H1 (cell line): ENCODE results near the gene NAP1L1. TPM values are rescaled to one million over a fixed set of nuclear protein-coding genes. Genes with fewer than 3 reads are reported as not detected.

Experiments
- CTCF ChIA-PET: fragments of 300-600 bp; sonication (Branson Sonifier 250); formaldehyde crosslinking; loops from one replicate; lab custom pipeline; 2021; ENCODE audit not compliant: partially characterized antibody; lab: Charles Lee
- POLR2A ChIA-PET: fragments of 300-600 bp; sonication (Branson Sonifier 250); formaldehyde crosslinking; loops from one replicate; lab custom pipeline; 2021; ENCODE audit warnings: inconsistent platforms; ENCODE audit not compliant: partially characterized antibody; lab: Charles Lee
- DNase-seq, 2 experiments: peaks; one replicate each; pipeline versions ENCODE4 v3.0.0 to v3.0.0-alpha.2; 2010 to 2022; ENCODE audit warnings: low spot score in 2 of 2, low read depth in 1 of 2, mixed read lengths in 1 of 2
- FAIRE-seq: peaks from 2 replicates; lab custom pipeline; 2011; peaks lifted over from hg19 to GRCh38; lab: Jason Lieb, UNC
- H2AFZ ChIP-seq: 2 replicates; pipeline ENCODE4 v1.8.1; 2012; ENCODE audit warnings: low read length, inconsistent platforms
- H2AK5ac ChIP-seq: 2 replicates; pipeline ENCODE4 v1.6.1; 2013; ENCODE audit warnings: low read depth, low read length
- H2BK120ac ChIP-seq: replicated peaks from 2 replicates; pipeline ENCODE3; 2013; ENCODE audit warnings: low read depth, low read length, inconsistent platforms
- H2BK12ac ChIP-seq: 2 replicates; pipeline ENCODE4 v1.6.1; 2013; ENCODE audit warnings: low read depth, low read length
- H2BK15ac ChIP-seq: 2 replicates; pipeline ENCODE4 v1.6.1; 2013; ENCODE audit warnings: low read length
- H2BK20ac ChIP-seq: 2 replicates; pipeline ENCODE4 v1.6.1; 2013; ENCODE audit warnings: low read length
- H2BK5ac ChIP-seq: 2 replicates; pipeline ENCODE4 v1.6.1; 2013; ENCODE audit warnings: low read depth, low read length
- H3K14ac ChIP-seq: 2 replicates; pipeline ENCODE4 v1.6.1; 2013; ENCODE audit warnings: inconsistent platforms; ENCODE audit not compliant: insufficient read length
- H3K18ac ChIP-seq: 2 replicates; pipeline ENCODE4 v1.6.1; 2013; ENCODE audit warnings: low read length; ENCODE audit errors: extremely low read depth
- H3K23ac ChIP-seq: 2 replicates; pipeline ENCODE4 v1.6.1; 2013; ENCODE audit warnings: inconsistent platforms; ENCODE audit not compliant: insufficient read length
- H3K23me2 ChIP-seq: 2 replicates; pipeline ENCODE4 v1.6.1; 2013; ENCODE audit warnings: low read depth, low read length
- H3K27ac ChIP-seq: 2 replicates; pipeline ENCODE4 v1.6.1; 2011; ENCODE audit warnings: low read depth, low read length, inconsistent platforms
- H3K27me3 ChIP-seq, 4 experiments: replicated peaks in 1 of 4; 1 replicate in 1 of 4; 2 replicates in 3 of 4; pipeline versions ENCODE4 v1.6.1 to v1.8.1; 2011 to 2013; ENCODE audit warnings: low read length in 3 of 4, mild to moderate bottlenecking in 3 of 4, inconsistent platforms in 2 of 4, mixed read lengths in 2 of 4, moderate library complexity in 1 of 4; ENCODE audit not compliant: control insufficient read depth in 3 of 4, insufficient read depth in 3 of 4; ENCODE audit errors: extremely low read depth in 1 of 4
- H3K36me3 ChIP-seq, 4 experiments: 2 replicates each; pipeline versions ENCODE4 v1.6.1 to v1.8.1; 2011 to 2013; ENCODE audit warnings: mild to moderate bottlenecking in 4 of 4, low read length in 3 of 4, moderate library complexity in 2 of 4, control low read depth in 1 of 4, inconsistent platforms in 1 of 4; ENCODE audit not compliant: insufficient read depth in 4 of 4, control insufficient read depth in 2 of 4
- H3K4ac ChIP-seq: replicated peaks from 2 replicates; pipeline ENCODE3; 2013; ENCODE audit warnings: low read length, low read depth, mixed read lengths, inconsistent platforms; ENCODE audit not compliant: insufficient read length
- H3K4me1 ChIP-seq, 4 experiments: replicated peaks in 1 of 4; 1 replicate in 1 of 4; 2 replicates in 3 of 4; pipeline versions ENCODE4 v1.6.1 to v1.8.1; 2011 to 2013; ENCODE audit warnings: low read length in 3 of 4, inconsistent platforms in 2 of 4, mixed read lengths in 1 of 4; ENCODE audit not compliant: insufficient read depth in 4 of 4, control insufficient read depth in 3 of 4
- H3K4me2 ChIP-seq, 2 experiments: 2 replicates each; pipeline versions ENCODE4 v1.6.1 to v1.8.1; 2011 to 2013; ENCODE audit warnings: low read depth in 2 of 2, low read length in 2 of 2, control low read depth in 1 of 2, inconsistent platforms in 1 of 2, mild to moderate bottlenecking in 1 of 2; ENCODE audit not compliant: insufficient read depth in 1 of 2
- H3K4me3 ChIP-seq, 4 experiments: fragments of 200-600, 300-600 bp in 1 of 4; sonication (generic), shearing (Covaris generic), sonication (Bioruptor Twin) in 1 of 4; 2 replicates each; pipeline versions ENCODE4 v1.5.1 to v1.8.1; 2011 to 2016; ENCODE audit warnings: low read length in 4 of 4, low read depth in 3 of 4, control low read depth in 2 of 4, inconsistent platforms in 2 of 4, mild to moderate bottlenecking in 2 of 4, mixed read lengths in 1 of 4, moderate library complexity in 1 of 4; ENCODE audit not compliant: insufficient read depth in 2 of 4; ENCODE audit errors: extremely low read depth in 1 of 4
- H3K56ac ChIP-seq: replicated peaks from 2 replicates; pipeline ENCODE3; 2013; ENCODE audit warnings: low read depth, mild to moderate bottlenecking, mixed read lengths, low read length, inconsistent platforms; ENCODE audit not compliant: insufficient read length
- H3K79me1 ChIP-seq: 2 replicates; pipeline ENCODE4 v1.6.1; 2013; ENCODE audit warnings: low read depth, low read length, control low read depth
- H3K79me2 ChIP-seq, 2 experiments: 2 replicates each; pipeline versions ENCODE4 v1.6.1 to v1.8.1; 2012 to 2013; ENCODE audit warnings: low read length in 2 of 2, mild to moderate bottlenecking in 2 of 2, inconsistent platforms in 1 of 2; ENCODE audit not compliant: insufficient read depth in 2 of 2, control insufficient read depth in 1 of 2
- H3K9ac ChIP-seq, 4 experiments: replicated peaks in 1 of 4; 1 replicate in 1 of 4; 2 replicates in 3 of 4; pipeline versions ENCODE4 v1.6.1 to v1.8.1; 2011 to 2013; ENCODE audit warnings: low read depth in 3 of 4, low read length in 3 of 4, control low read depth in 2 of 4, mild to moderate bottlenecking in 2 of 4, moderate library complexity in 2 of 4, inconsistent platforms in 1 of 4; ENCODE audit errors: extremely low read depth in 1 of 4
- H3K9me3 ChIP-seq, 2 experiments: 2 replicates each; pipeline versions ENCODE4 v1.6.1 to v1.8.1; 2012 to 2013; ENCODE audit warnings: mild to moderate bottlenecking in 2 of 2, moderate library complexity in 2 of 2, control low read depth in 1 of 2, inconsistent platforms in 1 of 2, low read depth in 1 of 2, low read length in 1 of 2, mixed read lengths in 1 of 2; ENCODE audit not compliant: insufficient read depth in 2 of 2
- H4K20me1 ChIP-seq, 2 experiments: replicated peaks in 1 of 2; 2 replicates each; pipeline versions ENCODE3 to v1.8.1; 2011 to 2013; ENCODE audit warnings: inconsistent platforms in 2 of 2, low read length in 2 of 2, mild to moderate bottlenecking in 1 of 2; ENCODE audit not compliant: insufficient read depth in 2 of 2, control insufficient read depth in 1 of 2
- H4K5ac ChIP-seq: 2 replicates; pipeline ENCODE4 v1.6.1; 2013; ENCODE audit warnings: low read length, low read depth, mixed read lengths, inconsistent platforms; ENCODE audit not compliant: insufficient read length
- H4K8ac ChIP-seq: 2 replicates; pipeline ENCODE4 v1.8.0; 2013; ENCODE audit warnings: mild to moderate bottlenecking, moderate library complexity, low read length, inconsistent platforms; ENCODE audit not compliant: insufficient read depth; ENCODE audit errors: extremely low read depth
- H4K91ac ChIP-seq: replicated peaks from 2 replicates; pipeline ENCODE3; 2013; ENCODE audit warnings: low read length, mixed read lengths, inconsistent platforms; ENCODE audit not compliant: insufficient read length
- KDM1A ChIP-seq: fragments of 200-600, 300-600 bp; sonication (generic); IDR thresholded peaks from 2 replicates; pipeline ENCODE4 v1.7.1; 2016; ENCODE audit warnings: mild to moderate bottlenecking, low read length, borderline replicate concordance
- TAF1 ChIP-seq: IDR thresholded peaks from 2 replicates; pipeline ENCODE4 v1.6.1; 2011; ENCODE audit warnings: mild to moderate bottlenecking, low read depth, low read length
- polyA plus RNA-seq, 7 experiments: library from polyadenylated mRNA; depleted of rRNA in 3 of 7; stranded (reverse) in 5 of 7; unstranded in 2 of 7; fragments of >200 nt in 5 of 7; fragments of 200-250 nt in 2 of 7; gene quantifications; 1 replicate in 5 of 7; 2 replicates in 1 of 7; 4 replicates in 1 of 7; pipeline versions ENCODE4 v1.2.1 to v1.2.3, GENCODE V29; 2011 to 2013; ENCODE audit warnings: missing spikeins in 2 of 7, mixed read lengths in 2 of 7
- total RNA-seq: library from RNA; stranded (reverse); fragmentation: NEBNext Ultra II Directional; extraction: Animal tissue kit (Norgen Biotek cat#: 25700); gene quantifications from 2 replicates; pipeline ENCODE4 v1.2.1, GENCODE V29; 2021

The NAP1L1 gene
- total and polyA plus RNA-seq, 2 of the 8 experiments (the other 6 are each of a cell fraction or from before 2014, with no cell fraction given) = 202 to 1,159 TPM

DNA sequence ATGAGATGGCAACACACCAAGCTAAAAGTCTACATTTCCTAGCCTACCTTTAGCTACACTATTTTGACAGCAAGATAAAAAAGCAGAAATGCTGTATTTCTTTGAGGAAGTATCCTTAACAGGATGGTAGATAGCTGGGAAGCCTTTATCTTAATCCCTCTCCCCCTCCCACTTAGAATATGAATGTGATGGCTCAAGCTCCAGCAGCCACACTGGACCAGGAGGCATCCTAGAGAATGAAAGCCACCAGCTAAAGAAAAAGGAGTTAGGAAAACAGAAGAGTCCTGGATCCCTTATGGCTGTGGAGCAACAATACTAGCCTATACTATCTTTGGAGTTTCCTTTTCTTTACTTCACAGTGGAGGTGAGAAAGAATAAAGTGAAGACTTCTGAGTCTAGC lies 15.1 kb downstream of the NAP1L1 start:
- peaks cover 0 to 9% (median 3%) of the 10 kb centered on the region in 4 experiments; a peak in 4 of 7 replicates for H3K4me1 ChIP-seq
- H3K79me1 ChIP-seq = no peaks in the 10 kb centered on the region
- no peak overlapping the region for H4K5ac ChIP-seq
- H3K56ac ChIP-seq = no peak overlapping the region
- H3K14ac ChIP-seq = no peak overlapping the region
- no peaks in the 10 kb centered on the region for H3K9me3 ChIP-seq
- H4K91ac ChIP-seq = no peak overlapping the region
- ChIA-PET POLR2A (interaction anchor here (1.1 to 4.4 kb wide), 3 partner anchors 10 to 25 kb away, joined by 4 to 30 read pairs (median 6); partner anchors contain the start of gene NAP1L1), CTCF (interaction anchor here (0.6 to 1.5 kb wide), 4 partner anchors 11 to 45 kb away, joined by 3 to 6 read pairs (median 3); no protein-coding TSS in a partner anchor)
- peaks cover 22 to 100% of the 10 kb centered on the region in 2 experiments; a peak in 3 of 4 replicates for H3K79me2 ChIP-seq
- H2BK20ac ChIP-seq = no peak overlapping the region
- H2BK15ac ChIP-seq = no peak overlapping the region
- H2AK5ac ChIP-seq = no peak overlapping the region
- no peak overlapping the region for H3K27ac ChIP-seq
- no peak overlapping the region for H2BK12ac ChIP-seq
- no peak overlapping the region for H4K8ac ChIP-seq
- no peak overlapping the region for H3K4ac ChIP-seq
- no peak overlapping the region for H3K4me2 ChIP-seq
- no peak for DNase-seq
- no peaks in the 10 kb centered on the region for H3K23me2 ChIP-seq
- H3K18ac ChIP-seq = no peak overlapping the region
- TF ChIP-seq KDM1A (peak; percentile 69; the same call in 1 of the 2 replicates), TAF1 (no peak)
- H2AFZ ChIP-seq = no peak overlapping the region
- no peaks in the 10 kb centered on the region for H3K27me3 ChIP-seq
- peaks cover 0 to 75% (median 20%) of the 10 kb centered on the region in 4 experiments; a peak in 5 of 8 replicates for H3K36me3 ChIP-seq
- peaks cover 30 to 35% of the 10 kb centered on the region in 2 experiments for H4K20me1 ChIP-seq
- no peak overlapping the region for H2BK5ac ChIP-seq
- no peak for FAIRE-seq
- no peak overlapping the region for H3K9ac ChIP-seq
- no peak overlapping the region for H2BK120ac ChIP-seq
- no peak overlapping the region for H3K23ac ChIP-seq
- H3K4me3 ChIP-seq = no peak overlapping the region
